ENCODE measurements around the gene SERPINA5. TPM values are rescaled to one million over a fixed set of nuclear protein-coding genes. Genes with fewer than 3 reads are reported as not detected.

SERPINA5 gene
- total and polyA plus RNA-seq, 10 of the 15 experiments (the other 5 are each of a cell fraction or from before 2014, with no cell fraction given) = 0.90 TPM; not detected in 9

- Histone ChIP-seq H3K4me2 (ENCODE audit: control insufficient read depth, insufficient read depth) (no peak overlapping the region), H3K4me3 (no peak overlapping the region), H3K79me2 (ENCODE audit: control insufficient read depth, insufficient read depth, low read length) (no peaks in the 10 kb centered on the region), H3K27me3 (replicated peaks in 1 of 2; ENCODE audit: control insufficient read depth in 2 of 2, insufficient read depth in 2 of 2, low read length in 1 of 2) (no peaks in the 10 kb centered on the region; a peak in 1 of 4 replicates), H3K36me3 (ENCODE audit: control insufficient read depth in 2 of 2, insufficient read depth in 2 of 2, low read length in 1 of 2) (no peaks in the 10 kb centered on the region), H3K4me1 (ENCODE audit: control insufficient read depth, insufficient read depth, low read length) (no peaks in the 10 kb centered on the region), H4K20me1 (ENCODE audit: control insufficient read depth, insufficient read depth) (no peaks in the 10 kb centered on the region), H3K9ac (ENCODE audit: control insufficient read depth, insufficient read depth, low read length) (no peak overlapping the region), H3K27ac (ENCODE audit: control insufficient read depth, insufficient read depth) (no peak overlapping the region), H2AFZ (ENCODE audit: control insufficient read depth, low read depth, low read length) (no peak overlapping the region), H3K9me3 (replicated peaks; ENCODE audit: control insufficient read depth, insufficient read depth, low read length) (no peaks in the 10 kb centered on the region)
- SMC1A ChIA-PET (ENCODE audit: uncharacterized antibody, unreplicated experiment) = no interaction called here
- BruUV-seq (replicated peaks) = no TSS peak
- TF ChIP-seq NFYB (IDR thresholded peaks at IDR 0.05; ENCODE audit: insufficient read depth, low read depth, low read length) (no peak), ATF7 (IDR thresholded peaks at IDR 0.05; ENCODE audit: low read depth) (no peak), SMARCA5 (IDR thresholded peaks at IDR 0.05) (no peak), NRF1 (conservative IDR thresholded peaks at IDR 0.05; ENCODE audit: low read depth, low read length) (no peak), NR2C2 (IDR thresholded peaks at IDR 0.05; ENCODE audit: borderline replicate concordance, control insufficient read depth, insufficient read length, low read depth) (no peak), ZNF207 (IDR thresholded peaks at IDR 0.05; ENCODE audit: borderline replicate concordance) (no peak), NR2C1 (IDR thresholded peaks at IDR 0.05) (no peak), SUZ12 (IDR thresholded peaks at IDR 0.05; ENCODE audit: unreplicated experiment) (no peak), MXI1 (IDR thresholded peaks at IDR 0.05; ENCODE audit: low read depth, low read length) (no peak), CBX5 (IDR thresholded peaks at IDR 0.05; ENCODE audit: low read depth) (no peak), PAX8 (IDR thresholded peaks at IDR 0.05) (no peak), EGR1 (IDR thresholded peaks at IDR 0.05; ENCODE audit: borderline replicate concordance in 1 of 2, low read depth in 2 of 2, low read length in 2 of 2) (no peak)
- TF ChIP-seq, protein P1, sequence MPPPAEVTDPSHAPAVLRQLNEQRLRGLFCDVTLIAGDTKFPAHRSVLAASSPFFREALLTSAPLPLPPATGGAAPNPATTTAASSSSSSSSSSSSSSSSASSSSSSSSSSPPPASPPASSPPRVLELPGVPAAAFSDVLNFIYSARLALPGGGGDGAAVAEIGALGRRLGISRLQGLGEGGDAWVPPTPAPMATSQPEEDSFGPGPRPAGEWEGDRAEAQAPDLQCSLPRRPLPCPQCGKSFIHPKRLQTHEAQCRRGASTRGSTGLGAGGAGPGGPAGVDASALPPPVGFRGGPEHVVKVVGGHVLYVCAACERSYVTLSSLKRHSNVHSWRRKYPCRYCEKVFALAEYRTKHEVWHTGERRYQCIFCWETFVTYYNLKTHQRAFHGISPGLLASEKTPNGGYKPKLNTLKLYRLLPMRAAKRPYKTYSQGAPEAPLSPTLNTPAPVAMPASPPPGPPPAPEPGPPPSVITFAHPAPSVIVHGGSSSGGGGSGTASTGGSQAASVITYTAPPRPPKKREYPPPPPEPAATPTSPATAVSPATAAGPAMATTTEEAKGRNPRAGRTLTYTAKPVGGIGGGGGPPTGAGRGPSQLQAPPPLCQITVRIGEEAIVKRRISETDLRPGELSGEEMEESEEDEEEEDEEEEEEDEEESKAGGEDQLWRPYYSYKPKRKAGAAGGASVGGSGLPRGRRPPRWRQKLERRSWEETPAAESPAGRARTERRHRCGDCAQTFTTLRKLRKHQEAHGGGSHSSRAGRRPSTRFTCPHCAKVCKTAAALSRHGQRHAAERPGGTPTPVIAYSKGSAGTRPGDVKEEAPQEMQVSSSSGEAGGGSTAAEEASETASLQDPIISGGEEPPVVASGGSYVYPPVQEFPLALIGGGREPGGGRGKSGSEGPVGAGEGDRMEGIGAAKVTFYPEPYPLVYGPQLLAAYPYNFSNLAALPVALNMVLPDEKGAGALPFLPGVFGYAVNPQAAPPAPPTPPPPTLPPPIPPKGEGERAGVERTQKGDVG (CRISPR knock-in tag; IDR thresholded peaks at IDR 0.05) = no peak
- intact Hi-C loops (cut with micrococcal nuclease; ENCODE audit: unreplicated experiment) = no loop called here
- POLR2A ChIA-PET = no interaction called here
- CTCF ChIA-PET = interaction anchor here (0.7 kb wide), 1 partner anchor 22 kb away, joined by 3 read pairs; no protein-coding TSS in a partner anchor
- in situ Hi-C loops (cut with MboI) = no loop called here
- no peak for DNase-seq (ENCODE audit: low read depth, low spot score)
- 24% methylated on average over 9 of the region's 9 CpGs for WGBS (ENCODE audit: insufficient coverage, insufficient replicate concordance, low lambda C conversion rate, missing lambda C conversion rate)
- no peak for ATAC-seq
- no peak for FAIRE-seq
- RAD21 ChIA-PET (ENCODE audit: unreplicated experiment) = no interaction called here
Measured at GRCh38 chr14:94570440-94570839, 10.8 kb upstream of the SERPINA5 start.
